PC-3 (cell line): ENCODE results near the gene GAS7. TPM values are rescaled to one million over a fixed set of nuclear protein-coding genes. Genes with fewer than 3 reads are reported as not detected.

Experiments used
- ATAC-seq: fragments of 200-7000 bp; cut with Tn5 transposase; 2 replicates; pipeline ENCODE4 v1.9.1; 2020; ENCODE audit warnings: mild to moderate bottlenecking, moderate library complexity
- BruUV-seq: library from RNA; stranded (reverse); fragments of 400-500 nt; replicated peaks from 2 replicates; lab custom pipeline; 2021; lab: Mats Ljungman, UMichigan
- CTCF ChIA-PET: fragments of 300-600 bp; sonication (Branson Sonifier 250); formaldehyde crosslinking; loops from one replicate; lab custom pipeline; 2022; ENCODE audit warnings: antibody characterized with exemption; lab: Charles Lee
- POLR2A ChIA-PET: fragments of 300-600 bp; sonication (Branson Sonifier 250); formaldehyde crosslinking; loops from one replicate; lab custom pipeline; 2022; ENCODE audit warnings: antibody characterized with exemption; ENCODE audit not compliant: unreplicated experiment; lab: Charles Lee
- DNase-seq: peaks from one replicate; pipeline ENCODE4 v3.0.0-alpha.2; 2015
- H2AFZ ChIP-seq: fragments of 300-600 bp; sonication (generic); 2 replicates; pipeline ENCODE4 v1.6.0; 2016; ENCODE audit warnings: antibody characterized with exemption, low read length
- H3F3A ChIP-seq: fragments of 300-600 bp; sonication (generic); one replicate; pipeline ENCODE4 v1.6.0; 2017; ENCODE audit warnings: antibody characterized with exemption, low read length, control low read depth, mild to moderate bottlenecking; ENCODE audit not compliant: unreplicated experiment
- H3K27ac ChIP-seq: fragments of 300-600 bp; sonication (generic); 2 replicates; pipeline ENCODE4 v1.5.1; 2016; ENCODE audit warnings: mild to moderate bottlenecking, low read length
- H3K27me3 ChIP-seq: fragments of 300-600 bp; sonication (generic); 2 replicates; pipeline ENCODE4 v1.6.1; 2016; ENCODE audit warnings: low read length, mixed read lengths
- H3K36me3 ChIP-seq: fragments of 300-600 bp; sonication (generic); 2 replicates; pipeline ENCODE4 v1.6.1; 2016; ENCODE audit warnings: low read depth, mixed run types, low read length, mixed read lengths
- H3K4me1 ChIP-seq: fragments of 300-600 bp; sonication (generic); 2 replicates; pipeline ENCODE4 v1.5.1; 2016; ENCODE audit warnings: low read length; ENCODE audit not compliant: insufficient read depth
- H3K4me2 ChIP-seq: fragments of 300-600 bp; sonication (generic); 2 replicates; pipeline ENCODE4 v1.6.0; 2016; ENCODE audit warnings: low read length
- H3K4me3 ChIP-seq: fragments of 300-600 bp; sonication (generic); 2 replicates; pipeline ENCODE4 v1.5.1; 2016; ENCODE audit warnings: mild to moderate bottlenecking, low read length, mixed read lengths
- H3K79me2 ChIP-seq: fragments of 300-600 bp; sonication (generic); 2 replicates; pipeline ENCODE4 v1.6.1; 2017; ENCODE audit warnings: low read length, mixed read lengths
- H3K9ac ChIP-seq: fragments of 300-600 bp; sonication (generic); 2 replicates; pipeline ENCODE4 v1.6.0; 2016; ENCODE audit warnings: mild to moderate bottlenecking, low read length
- H3K9me2 ChIP-seq: fragments of 300-600 bp; sonication (generic); replicated peaks from 2 replicates; pipeline ENCODE4 v1.6.1; 2016; ENCODE audit warnings: mixed run types, low read length, mixed read lengths
- H3K9me3 ChIP-seq: fragments of 300-600 bp; sonication (generic); 2 replicates; pipeline ENCODE4 v1.6.1; 2016; ENCODE audit warnings: low read length, mixed read lengths
- H4K20me1 ChIP-seq: fragments of 300-600 bp; sonication (generic); 2 replicates; pipeline ENCODE4 v1.6.1; 2016; ENCODE audit warnings: low read length, mixed read lengths
- CTCF ChIP-seq: fragments of 300-600 bp; sonication (generic); conservative IDR thresholded peaks from 2 replicates; pipeline ENCODE4 v1.5.1; 2017; ENCODE audit warnings: antibody characterized with exemption, low read depth, mild to moderate bottlenecking, low read length
- EZH2 ChIP-seq: fragments of 300-600 bp; sonication (generic); IDR thresholded peaks from one replicate; pipeline ENCODE4 v1.6.1; 2017; ENCODE audit warnings: antibody characterized with exemption, mild to moderate bottlenecking, low read length; ENCODE audit not compliant: unreplicated experiment
- EZH2phosphoT487 ChIP-seq: fragments of 300-600 bp; sonication (generic); IDR thresholded peaks from 2 replicates; pipeline ENCODE4 v1.6.1; 2018; ENCODE audit warnings: mild to moderate bottlenecking, antibody characterized with exemption, low read length, borderline replicate concordance
- intact Hi-C: fragments of 100-400 bp; cut with micrococcal nuclease; formaldehyde crosslinking; loops from 2 replicates; pipeline ENCODE4 v1.9.0; 2023
- total RNA-seq: library from RNA; depleted of rRNA; stranded (reverse); fragments of >200 nt; gene quantifications from 2 replicates; pipeline ENCODE4 v1.2.3, GENCODE V29; 2014

Gene GAS7
- total RNA-seq, 1 experiment from 2014 or later = not detected

GRCh38 chr17:9994761-9995160, 203.6 kb downstream of the GAS7 start:
- Histone ChIP-seq H4K20me1 (no peaks in the 10 kb centered on the region), H3F3A (no peaks in the 10 kb centered on the region), H2AFZ (no peak overlapping the region), H3K27me3 (peaks cover 15% of the 10 kb centered on the region; the same call in 1 of the 2 replicates), H3K4me1 (no peaks in the 10 kb centered on the region), H3K9me3 (no peaks in the 10 kb centered on the region), H3K4me2 (no peak overlapping the region), H3K9ac (no peak overlapping the region), H3K27ac (no peak overlapping the region), H3K36me3 (no peaks in the 10 kb centered on the region), H3K79me2 (no peaks in the 10 kb centered on the region), H3K4me3 (no peak overlapping the region), H3K9me2 (no peaks in the 10 kb centered on the region)
- intact Hi-C loops = no loop called here
- no peak for TF ChIP-seq EZH2
- CTCF ChIA-PET = no interaction called here
- DNase-seq (no peak), ATAC-seq (no peak)
- no TSS peak for BruUV-seq
- POLR2A ChIA-PET = no interaction called here

GRCh38 chr17:9991796-9992195, 206.6 kb downstream of the GAS7 start:
- DNase-seq (no peak), ATAC-seq (no peak)
- Histone ChIP-seq H3K9me2 (no peaks in the 10 kb centered on the region), H3K4me2 (no peak overlapping the region), H3K36me3 (no peaks in the 10 kb centered on the region), H3K27me3 (no peaks in the 10 kb centered on the region), H3K79me2 (no peaks in the 10 kb centered on the region), H3F3A (no peaks in the 10 kb centered on the region), H3K27ac (no peak overlapping the region), H3K4me1 (no peaks in the 10 kb centered on the region), H4K20me1 (no peaks in the 10 kb centered on the region), H3K9me3 (no peaks in the 10 kb centered on the region), H3K4me3 (no peak overlapping the region), H2AFZ (no peak overlapping the region), H3K9ac (no peak overlapping the region)
- intact Hi-C loops = no loop called here
- ChIA-PET CTCF (no interaction called here), POLR2A (no interaction called here)
- TF ChIP-seq CTCF (no peak), EZH2phosphoT487 (no peak), EZH2 (no peak)
- BruUV-seq = no TSS peak

GRCh38 chr17:9991351-9991750, 207.1 kb downstream of the GAS7 start:
- Histone ChIP-seq H3K9me3 (no peaks in the 10 kb centered on the region), H3K27me3 (no peaks in the 10 kb centered on the region), H3K27ac (no peak overlapping the region), H2AFZ (no peak overlapping the region), H3K4me1 (no peaks in the 10 kb centered on the region), H3K9ac (no peak overlapping the region), H3K4me3 (no peak overlapping the region), H3K79me2 (no peaks in the 10 kb centered on the region), H3K9me2 (no peaks in the 10 kb centered on the region), H3K4me2 (no peak overlapping the region), H3F3A (no peaks in the 10 kb centered on the region), H3K36me3 (no peaks in the 10 kb centered on the region), H4K20me1 (no peaks in the 10 kb centered on the region)
- no TSS peak for BruUV-seq
- ChIA-PET CTCF (no interaction called here), POLR2A (no interaction called here)
- no peak for ATAC-seq
- intact Hi-C loops = no loop called here
- DNase-seq = no peak
- TF ChIP-seq EZH2 (no peak), CTCF (no peak), EZH2phosphoT487 (no peak)
